ENCODE results near the gene ABCA6. TPM values are rescaled to one million over a fixed set of nuclear protein-coding genes. Genes with fewer than 3 reads are reported as not detected.

The ABCA6 gene
- total and polyA plus RNA-seq, 2 experiments from 2014 or later, result 2.8 to 6.4 TPM

DNA sequence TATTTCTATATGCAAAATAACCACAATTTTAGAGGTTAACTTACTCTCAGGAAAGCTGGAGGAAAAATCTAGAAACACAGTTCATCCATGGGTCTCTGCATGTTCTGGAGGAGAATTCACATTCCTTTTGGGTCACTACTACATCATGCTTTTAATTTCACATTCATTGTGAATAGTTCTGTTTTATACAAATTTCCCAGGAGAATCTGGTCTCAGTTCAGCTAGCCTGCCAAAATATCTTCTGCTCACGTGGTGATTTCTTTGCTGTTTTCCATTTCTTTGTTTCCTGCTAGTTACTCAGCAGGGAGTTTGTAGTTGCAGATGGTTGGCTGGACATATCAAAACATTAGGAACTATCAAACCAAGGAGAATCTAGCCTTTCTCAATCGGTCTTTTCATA lies 80.9 kb downstream of the ABCA6 start, which contains the start of gene ABCA9:
Gene ABCA9, minus strand, starts transcription at position 106 of the 400 bp plus-strand sequence. CDS start 9,801 bp downstream, outside the sequence.
- Histone ChIP-seq H3K36me3 (ENCODE audit: low read depth) (no peaks in the 10 kb centered on the region), H3K79me2 (ENCODE audit: insufficient read depth) (no peaks in the 10 kb centered on the region), H3K9ac (peak within 1 kb of the TSS; percentile 17; the same call in 1 of the 2 replicates), H4K20me1 (ENCODE audit: insufficient read depth) (no peaks in the 10 kb centered on the region), H3F3A (ENCODE audit: insufficient read depth) (peaks cover 13% of the 10 kb centered on the region; the same call in 1 of the 2 replicates), H3K27me3 (replicated peaks; ENCODE audit: insufficient read depth) (no peaks in the 10 kb centered on the region), H2AFZ (peak within 1 kb of the TSS; percentile 55), H3K9me3 (ENCODE audit: low read depth) (no peaks in the 10 kb centered on the region), H3K4me2 (ENCODE audit: unreplicated experiment) (peak within 1 kb of the TSS; percentile 75), H3K27ac (peak within 1 kb of the TSS; percentile 55), H3K4me3 (peak within 1 kb of the TSS; percentile 47), H3K9me2 (ENCODE audit: insufficient read depth) (no peaks in the 10 kb centered on the region), H3K4me1 (ENCODE audit: insufficient read depth) (peaks cover 27% of the 10 kb centered on the region)
- 0 to 3% methylated on average over 2 of the region's 2 CpGs for WGBS, 2 experiments (ENCODE audit: low coverage in 1 of 2, low lambda C conversion rate in 2 of 2, missing lambda C conversion rate in 2 of 2)
- peak; percentile 93 for DNase-seq
- in situ Hi-C loops (cut with MboI), result no loop called here
- TF ChIP-seq EZH2phosphoT487 (IDR thresholded peaks at IDR 0.05; ENCODE audit: insufficient read depth, low read depth) (no peak), EZH2 (IDR thresholded peaks at IDR 0.05; ENCODE audit: insufficient read depth, poor library complexity, severe bottlenecking) (no peak)

DNA sequence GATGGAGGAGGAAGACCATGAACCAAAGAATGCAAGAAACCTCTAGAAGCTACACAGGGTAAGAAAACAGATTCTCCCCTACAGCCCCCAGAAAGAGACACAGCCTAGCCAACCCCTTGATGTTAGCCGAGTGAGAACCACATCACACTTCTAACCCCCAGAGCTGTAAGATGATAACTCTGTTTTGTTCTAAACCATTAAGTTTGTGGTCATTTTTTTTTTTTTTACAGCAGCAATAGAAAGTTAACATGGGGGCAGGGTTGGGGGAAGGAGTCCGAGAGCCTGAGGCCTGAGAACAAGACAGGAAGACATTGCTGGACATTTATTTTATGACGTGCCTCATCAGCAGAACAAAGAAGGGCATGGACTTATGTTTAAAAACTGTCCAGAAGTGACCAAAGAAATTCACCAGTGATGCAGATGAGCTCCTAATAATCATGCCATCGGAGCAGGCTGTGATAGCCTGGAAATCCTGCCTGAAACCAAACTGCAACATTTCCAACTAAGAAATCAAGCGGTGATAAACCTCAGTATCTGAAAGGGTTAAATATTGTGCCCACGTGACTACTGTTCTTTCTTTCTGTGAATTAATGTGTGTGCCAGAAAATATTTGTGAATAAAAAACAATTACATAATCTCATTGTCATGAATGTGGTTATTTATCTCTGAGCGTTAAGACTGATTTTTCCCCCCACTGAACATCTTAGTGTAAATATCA lies 82.1 kb downstream of the ABCA6 start:
- Histone ChIP-seq H3K27ac (peak overlapping the region; percentile 55), H3K4me1 (ENCODE audit: insufficient read depth) (peaks cover 27% of the 10 kb centered on the region), H3K4me3 (peak overlapping the region; percentile 47; the same call in 1 of the 2 replicates), H3K9me3 (ENCODE audit: low read depth) (no peaks in the 10 kb centered on the region), H2AFZ (peak overlapping the region; percentile 51; the same call in 1 of the 2 replicates), H3K4me2 (ENCODE audit: unreplicated experiment) (peak overlapping the region; percentile 75), H3F3A (ENCODE audit: insufficient read depth) (peaks cover 13% of the 10 kb centered on the region; the same call in 1 of the 2 replicates), H4K20me1 (ENCODE audit: insufficient read depth) (no peaks in the 10 kb centered on the region), H3K9me2 (ENCODE audit: insufficient read depth) (no peaks in the 10 kb centered on the region), H3K36me3 (ENCODE audit: low read depth) (no peaks in the 10 kb centered on the region), H3K9ac (no peak overlapping the region), H3K79me2 (ENCODE audit: insufficient read depth) (no peaks in the 10 kb centered on the region), H3K27me3 (replicated peaks; ENCODE audit: insufficient read depth) (no peaks in the 10 kb centered on the region)
- in situ Hi-C loops (cut with MboI), result loop anchor here (10.0 kb wide), 1 partner anchor 265 kb away; no protein-coding TSS in a partner anchor
- WGBS, 2 experiments (ENCODE audit: low coverage in 1 of 2, low lambda C conversion rate in 2 of 2, missing lambda C conversion rate in 2 of 2), result 20 to 25% methylated on average over 7 of the region's 7 CpGs
- DNase-seq, result peak; percentile 23
- TF ChIP-seq EZH2phosphoT487 (IDR thresholded peaks at IDR 0.05; ENCODE audit: insufficient read depth, low read depth), result no peak
- TF ChIP-seq EZH2 (IDR thresholded peaks at IDR 0.05; ENCODE audit: insufficient read depth, poor library complexity, severe bottlenecking), result no peak

DNA sequence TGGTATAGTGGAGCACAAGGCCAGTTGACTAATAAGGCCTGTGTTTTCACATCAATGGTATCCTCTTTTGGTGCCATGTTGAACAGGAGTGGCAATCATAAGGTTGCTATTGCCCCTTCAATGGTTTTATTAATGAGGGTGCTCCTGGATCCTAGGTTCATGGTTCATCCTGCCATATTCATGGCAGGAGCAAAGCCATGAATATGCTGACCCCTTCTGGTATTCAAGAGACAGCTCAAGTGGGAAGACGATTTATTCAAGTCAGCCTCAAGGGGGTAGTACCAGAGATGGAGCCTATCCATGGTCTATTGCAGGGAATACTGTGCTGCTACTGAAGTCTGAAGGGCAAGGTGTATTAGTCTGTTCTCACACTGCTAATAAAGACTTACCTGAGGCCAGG lies 83.5 kb downstream of the ABCA6 start:
- no peak overlapping the region for H3K27ac ChIP-seq
- H3K4me3 ChIP-seq, result no peak overlapping the region
- H3K4me1 ChIP-seq (ENCODE audit: insufficient read depth), result peaks cover 27% of the 10 kb centered on the region
- H2AFZ ChIP-seq, result no peak overlapping the region
- H3F3A ChIP-seq (ENCODE audit: insufficient read depth), result peaks cover 13% of the 10 kb centered on the region; the same call in 1 of the 2 replicates
- H3K9me2 ChIP-seq (ENCODE audit: insufficient read depth), result no peaks in the 10 kb centered on the region
- DNase-seq, result peak; percentile 7
- TF ChIP-seq EZH2 (IDR thresholded peaks at IDR 0.05; ENCODE audit: insufficient read depth, poor library complexity, severe bottlenecking), result no peak
- TF ChIP-seq EZH2phosphoT487 (IDR thresholded peaks at IDR 0.05; ENCODE audit: insufficient read depth, low read depth), result no peak
- WGBS, 2 experiments (ENCODE audit: low coverage in 1 of 2, low lambda C conversion rate in 2 of 2, missing lambda C conversion rate in 2 of 2), result 95 to 100% methylated on average over 1 of the region's 1 CpG
- no peaks in the 10 kb centered on the region for H3K9me3 ChIP-seq (ENCODE audit: low read depth)
- no peaks in the 10 kb centered on the region for H3K79me2 ChIP-seq (ENCODE audit: insufficient read depth)
- no peaks in the 10 kb centered on the region for H3K27me3 ChIP-seq (replicated peaks; ENCODE audit: insufficient read depth)
- in situ Hi-C loops (cut with MboI), result loop anchor here (10.0 kb wide), 1 partner anchor 263 kb away; no protein-coding TSS in a partner anchor
- no peak overlapping the region for H3K4me2 ChIP-seq (ENCODE audit: unreplicated experiment)
- H3K36me3 ChIP-seq (ENCODE audit: low read depth), result no peaks in the 10 kb centered on the region
- H3K9ac ChIP-seq, result no peak overlapping the region
- H4K20me1 ChIP-seq (ENCODE audit: insufficient read depth), result no peaks in the 10 kb centered on the region

GRCh38 chr17:69057280-69057679 lies 84.4 kb downstream of the ABCA6 start:
- Histone ChIP-seq H3K9ac (no peak overlapping the region), H3K27ac (no peak overlapping the region), H3K4me3 (no peak overlapping the region), H4K20me1 (ENCODE audit: insufficient read depth) (no peaks in the 10 kb centered on the region), H3K9me2 (ENCODE audit: insufficient read depth) (no peaks in the 10 kb centered on the region), H3K9me3 (ENCODE audit: low read depth) (no peaks in the 10 kb centered on the region), H2AFZ (no peak overlapping the region), H3K36me3 (ENCODE audit: low read depth) (no peaks in the 10 kb centered on the region), H3F3A (ENCODE audit: insufficient read depth) (peaks cover 13% of the 10 kb centered on the region; the same call in 1 of the 2 replicates), H3K27me3 (replicated peaks; ENCODE audit: insufficient read depth) (no peaks in the 10 kb centered on the region), H3K79me2 (ENCODE audit: insufficient read depth) (no peaks in the 10 kb centered on the region), H3K4me1 (ENCODE audit: insufficient read depth) (peaks cover 27% of the 10 kb centered on the region), H3K4me2 (ENCODE audit: unreplicated experiment) (no peak overlapping the region)
- no peak for DNase-seq
- WGBS, 2 experiments (ENCODE audit: low coverage in 1 of 2, low lambda C conversion rate in 2 of 2, missing lambda C conversion rate in 2 of 2), result 94 to 96% methylated on average over 1 of the region's 1 CpG
- TF ChIP-seq EZH2phosphoT487 (IDR thresholded peaks at IDR 0.05; ENCODE audit: insufficient read depth, low read depth) (no peak), EZH2 (IDR thresholded peaks at IDR 0.05; ENCODE audit: insufficient read depth, poor library complexity, severe bottlenecking) (no peak)
- in situ Hi-C loops (cut with MboI), result loop anchor here (10.0 kb wide), 1 partner anchor 262 kb away; no protein-coding TSS in a partner anchor

Data from GM23248 (cell line).